HG02571 (cell line): ENCODE data around the gene CACNA2D2.
"Not testable (repeated sequence)": the region's sequence is repeated elsewhere in the genome, so short reads cannot be mapped to it uniquely, and the experiment has no call there.

Experiments used
- ATAC-seq: cut with Tn5 transposase; IDR thresholded peaks from one replicate; pipeline ENCODE4 v1.9.1; 2021; ENCODE audit warnings: mild to moderate bottlenecking, moderate library complexity; ENCODE audit not compliant: unreplicated experiment

Gene CACNA2D2

DNA sequence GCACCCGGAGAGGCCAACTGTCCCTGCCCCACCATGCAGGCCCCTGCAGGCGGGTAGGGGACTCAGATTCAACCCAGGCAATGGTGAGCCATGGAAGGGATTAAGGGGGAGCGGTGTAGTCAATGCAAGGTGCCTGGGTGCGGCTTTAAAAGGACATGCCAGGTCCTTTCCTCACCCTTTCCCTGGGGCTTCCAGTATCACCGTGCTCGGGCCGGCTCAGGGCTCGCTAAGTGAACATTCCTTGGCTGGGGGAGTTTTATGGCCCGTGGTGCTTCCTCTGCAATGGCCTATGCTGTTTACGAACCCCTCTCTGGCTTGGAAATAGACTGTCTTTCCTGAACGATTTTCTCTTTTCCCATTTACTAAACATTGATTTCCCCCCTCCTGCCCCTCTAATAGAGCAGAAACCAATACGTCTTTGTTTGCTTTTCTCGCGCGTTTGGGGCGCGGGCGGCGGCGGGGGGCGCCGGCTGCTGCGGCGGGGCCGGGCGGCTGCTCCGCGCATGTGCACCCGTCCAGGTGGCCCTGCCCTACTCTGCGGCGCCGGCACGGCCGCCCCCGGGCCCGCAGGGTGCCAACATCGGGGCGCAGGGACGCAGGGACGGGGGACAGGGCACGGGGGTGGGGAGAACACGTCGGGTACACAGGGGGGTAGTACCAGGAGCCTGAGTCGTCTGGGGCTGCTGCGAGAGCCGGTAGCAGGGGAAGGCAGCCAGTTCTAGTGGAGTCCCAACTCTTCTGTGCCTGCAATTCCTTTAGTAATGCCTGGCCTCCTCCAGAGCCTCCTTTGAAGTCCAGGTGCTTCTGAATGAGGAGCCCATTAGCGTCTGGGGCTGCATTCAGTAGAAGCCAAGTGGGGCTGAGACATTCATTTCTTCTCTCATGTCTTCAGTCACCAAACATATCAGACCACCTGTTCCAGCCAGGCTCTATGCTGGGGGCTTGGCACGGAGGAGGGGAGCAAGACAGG lies 26.9 kb upstream of the CACNA2D2 start:
- ATAC-seq, result no peak

DNA sequence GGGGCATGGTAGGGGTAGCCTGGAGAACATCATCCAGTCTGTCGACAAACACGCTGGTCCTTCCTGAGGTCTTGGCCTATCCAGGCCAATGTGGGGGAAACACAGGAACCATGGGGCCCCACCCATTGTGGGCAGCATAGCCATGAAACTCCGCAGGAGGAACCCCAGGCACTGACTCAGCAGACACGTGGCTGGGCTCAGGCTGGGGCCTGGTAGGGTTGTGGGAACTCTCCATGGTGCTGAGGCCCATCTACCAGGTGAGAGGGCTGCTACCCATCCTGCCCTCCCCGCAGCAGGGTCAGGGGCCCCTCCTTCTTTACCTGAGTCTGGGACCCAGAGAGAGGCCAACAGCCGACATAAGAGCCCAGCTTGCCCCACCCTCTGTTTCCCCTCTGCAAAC lies 22.6 kb upstream of the CACNA2D2 start:
- no peak for ATAC-seq

DNA sequence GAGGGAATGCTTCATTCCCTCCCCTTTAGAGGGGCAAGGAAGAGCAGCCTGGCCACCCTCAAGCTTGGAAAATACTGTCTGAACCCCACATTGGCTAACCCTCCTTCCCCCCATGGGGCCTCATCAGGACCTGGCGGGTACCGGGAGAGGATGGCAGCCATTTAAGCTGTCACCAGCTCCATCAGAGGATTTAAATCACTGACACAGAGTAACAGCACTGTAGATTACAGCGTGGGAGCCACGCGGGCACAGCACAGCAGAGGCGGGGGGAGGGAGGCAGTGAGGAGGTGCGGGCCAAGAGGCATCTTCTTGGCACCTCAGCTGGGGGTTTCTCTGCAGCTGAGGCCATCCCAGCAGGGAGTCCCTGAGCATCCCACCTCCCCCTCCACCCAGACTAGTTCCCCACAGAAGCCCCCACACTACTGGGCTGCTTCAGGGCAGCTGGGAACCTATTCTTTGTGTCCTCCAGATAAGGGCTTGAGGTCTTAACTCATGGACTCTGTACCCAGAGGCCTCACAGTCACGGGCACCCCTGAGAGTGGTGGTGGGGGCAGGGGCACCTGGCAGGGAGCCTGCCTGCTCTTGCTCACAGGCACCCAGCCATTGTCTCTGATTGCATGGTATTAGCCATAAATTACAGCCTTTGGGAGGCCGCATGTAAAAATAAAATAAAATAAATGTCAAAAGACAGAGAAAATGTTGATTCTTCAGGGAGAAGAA lies 21.9 kb upstream of the CACNA2D2 start:
- ATAC-seq, result no peak

DNA sequence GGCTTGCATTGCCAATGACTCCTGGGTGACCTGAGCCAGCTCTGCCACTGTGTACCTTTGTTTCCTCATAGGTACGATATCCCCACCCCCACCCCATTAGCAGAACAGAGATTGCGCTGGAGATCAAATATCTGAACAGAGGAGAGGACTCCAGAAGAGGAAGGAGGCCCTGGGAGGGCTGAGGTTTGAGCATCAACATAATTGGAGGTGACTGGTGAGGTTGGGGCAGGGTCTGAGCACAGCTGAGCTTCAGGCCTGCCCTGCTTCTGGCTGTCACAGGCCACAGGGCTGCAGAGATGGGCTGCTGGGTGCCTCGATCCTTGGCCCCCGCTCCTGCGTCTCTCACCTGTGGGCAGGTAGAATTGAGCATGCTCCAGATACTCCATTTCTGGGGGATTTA lies 21.3 kb upstream of the CACNA2D2 start:
- no peak for ATAC-seq

DNA sequence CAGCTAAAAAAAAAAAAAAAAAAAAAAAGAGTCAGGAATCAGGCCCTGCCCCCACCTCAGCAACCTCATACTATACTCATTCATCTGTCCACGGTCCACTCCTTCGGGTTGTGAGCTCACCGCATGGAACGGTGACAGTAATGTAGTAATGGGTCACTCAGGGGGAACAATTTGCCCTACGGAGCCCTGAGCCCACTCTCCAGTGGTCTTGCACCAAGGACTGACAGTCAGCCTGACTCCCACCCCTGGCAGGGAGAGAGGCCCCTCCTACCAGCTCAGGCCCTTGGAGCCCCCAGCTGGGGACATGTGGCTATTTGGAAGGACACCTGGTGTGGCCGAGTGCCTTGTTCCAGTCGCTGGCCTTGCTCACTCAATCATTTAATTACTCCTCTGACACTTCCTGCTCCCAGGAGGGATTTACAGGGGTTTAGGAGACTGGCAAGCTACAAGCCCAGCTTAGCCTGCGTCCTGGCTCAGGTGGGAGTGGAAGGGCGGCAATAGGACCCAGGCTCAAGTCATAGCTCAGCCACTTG lies 19.9 kb upstream of the CACNA2D2 start:
- no peak for ATAC-seq

DNA sequence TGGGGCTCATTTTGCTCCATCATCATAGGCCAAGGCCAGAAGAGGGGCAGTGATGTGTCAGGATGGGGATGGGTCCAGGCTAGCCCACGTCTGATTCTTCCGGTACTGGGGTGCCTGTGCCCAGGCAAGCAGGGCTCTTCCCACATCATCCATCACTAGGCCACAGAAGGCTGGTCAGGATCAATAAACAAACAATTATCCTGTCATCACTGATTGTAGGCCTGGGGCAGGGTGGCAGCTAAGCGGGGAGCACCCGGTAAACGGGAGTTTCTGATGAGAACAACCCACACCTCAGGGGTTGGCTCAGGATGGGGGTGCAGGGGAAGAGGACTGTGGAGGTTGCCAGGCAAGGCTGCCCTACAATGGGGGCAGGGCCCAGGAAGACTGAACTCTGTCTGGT lies 18.1 kb upstream of the CACNA2D2 start:
- ATAC-seq, result no peak

DNA sequence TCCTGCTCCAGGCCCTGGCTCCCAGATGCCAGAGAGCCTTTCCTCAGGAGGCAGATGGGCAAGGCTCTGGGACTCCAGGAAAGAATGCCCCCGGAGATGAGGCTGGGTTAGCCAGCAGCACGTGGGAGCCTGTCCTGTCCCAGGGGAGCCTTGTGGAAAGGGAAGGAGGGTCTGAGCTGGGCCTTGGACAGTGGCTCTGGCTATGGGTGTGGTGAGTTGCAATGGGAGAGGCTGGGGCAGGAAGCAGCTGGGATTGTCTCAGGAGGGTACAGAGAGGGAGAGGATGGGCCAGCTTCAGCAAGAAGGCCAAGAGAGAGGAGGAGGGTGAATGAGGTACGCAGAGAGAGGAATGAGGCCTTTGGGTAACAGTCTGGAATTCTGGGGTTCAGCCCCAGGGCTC lies 17.4 kb upstream of the CACNA2D2 start:
- no peak for ATAC-seq

DNA sequence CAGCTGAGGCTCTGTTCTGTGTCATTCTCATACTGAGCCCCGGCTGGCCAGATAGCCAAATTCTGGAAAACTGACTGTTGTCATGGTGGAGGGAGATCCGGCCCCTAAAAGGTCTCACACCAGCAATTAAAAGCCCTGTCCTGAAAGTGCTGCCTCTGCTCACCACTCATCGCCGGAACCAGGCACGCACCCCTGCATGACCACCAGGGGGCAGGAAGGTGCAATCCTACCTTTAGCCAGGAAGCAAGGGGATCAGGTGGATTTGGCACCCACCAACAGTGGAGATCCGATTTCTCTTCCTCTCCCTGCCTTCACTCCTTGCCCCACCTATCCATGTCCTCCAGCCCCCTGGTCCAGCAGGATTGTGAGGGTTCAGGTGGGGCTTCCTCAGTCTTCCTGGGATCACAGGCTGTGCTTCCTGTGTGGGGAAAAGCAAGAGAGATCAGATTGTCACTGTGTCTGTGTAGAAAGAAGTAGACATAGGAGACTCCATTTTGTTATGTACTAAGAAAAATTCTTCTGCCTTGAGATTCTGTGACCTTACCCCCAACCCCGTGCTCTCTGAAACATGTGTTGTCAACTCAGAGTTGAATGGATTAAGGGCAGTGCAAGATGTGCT lies 16.1 kb upstream of the CACNA2D2 start:
- ATAC-seq, result no peak

DNA sequence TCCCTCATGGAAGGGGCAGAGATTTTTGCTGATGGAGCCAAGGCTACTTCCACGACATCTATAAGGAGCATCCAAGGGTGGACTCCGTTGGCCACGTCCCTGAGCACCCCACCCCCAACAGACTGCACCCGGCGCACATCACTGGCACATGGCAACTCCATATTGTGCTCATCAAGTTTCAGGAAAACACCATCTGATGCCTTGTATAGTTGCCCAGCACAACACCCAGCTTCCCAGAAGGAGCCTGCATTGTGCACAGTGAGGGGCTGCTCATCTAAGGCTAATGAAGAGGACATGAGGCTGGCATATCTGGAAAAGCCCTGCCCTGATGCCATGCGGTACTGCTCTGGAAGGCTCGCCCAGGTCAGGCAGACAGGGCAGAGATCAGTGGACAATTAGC lies 15.0 kb upstream of the CACNA2D2 start:
- no peak for ATAC-seq

DNA sequence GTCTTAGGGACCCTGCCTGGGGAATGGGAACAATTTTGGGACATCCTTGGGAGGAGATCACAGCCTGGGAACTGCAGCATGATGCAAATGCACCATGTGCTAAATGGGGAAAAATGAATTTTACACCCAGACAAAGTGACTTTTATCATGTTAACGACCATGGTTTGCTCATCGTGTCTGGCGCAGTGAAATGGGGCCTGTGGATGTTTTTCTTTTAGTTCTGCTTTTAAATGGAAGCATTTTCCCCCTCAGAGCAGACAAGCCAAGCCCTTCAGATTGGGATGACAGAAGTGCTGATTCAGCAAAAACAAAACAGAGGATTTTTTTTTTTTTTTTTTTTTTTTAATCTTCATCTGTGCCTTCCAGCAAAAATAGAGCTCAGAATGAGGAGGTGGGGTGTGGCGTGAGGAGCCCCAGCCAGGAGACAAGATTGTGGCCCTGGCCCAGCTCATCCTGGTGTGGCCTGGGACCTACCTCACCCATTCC lies 14.3 kb upstream of the CACNA2D2 start:
- no peak for ATAC-seq

DNA sequence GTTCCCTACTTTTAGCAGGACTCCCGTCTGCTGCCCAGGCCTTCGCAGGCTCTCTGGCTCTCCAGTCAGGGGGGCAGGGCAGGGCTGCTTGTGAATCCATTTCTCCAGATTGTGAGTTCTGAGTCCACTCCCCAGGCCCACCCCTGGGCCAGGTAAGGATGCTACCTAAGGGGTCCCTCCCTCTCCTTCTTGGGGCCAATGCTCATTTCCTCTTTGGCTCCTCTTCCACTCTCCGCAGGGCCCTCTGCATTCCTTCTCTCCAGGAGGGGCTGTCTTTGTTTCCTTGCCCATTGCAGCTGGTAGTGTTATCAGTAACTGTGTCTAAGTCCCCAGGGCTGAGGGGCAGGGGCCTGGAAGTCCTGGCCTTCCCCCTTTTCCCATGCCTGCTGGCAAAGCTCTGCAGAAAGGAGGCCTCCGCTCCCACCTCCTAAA lies 13.0 kb upstream of the CACNA2D2 start:
- no peak for ATAC-seq

DNA sequence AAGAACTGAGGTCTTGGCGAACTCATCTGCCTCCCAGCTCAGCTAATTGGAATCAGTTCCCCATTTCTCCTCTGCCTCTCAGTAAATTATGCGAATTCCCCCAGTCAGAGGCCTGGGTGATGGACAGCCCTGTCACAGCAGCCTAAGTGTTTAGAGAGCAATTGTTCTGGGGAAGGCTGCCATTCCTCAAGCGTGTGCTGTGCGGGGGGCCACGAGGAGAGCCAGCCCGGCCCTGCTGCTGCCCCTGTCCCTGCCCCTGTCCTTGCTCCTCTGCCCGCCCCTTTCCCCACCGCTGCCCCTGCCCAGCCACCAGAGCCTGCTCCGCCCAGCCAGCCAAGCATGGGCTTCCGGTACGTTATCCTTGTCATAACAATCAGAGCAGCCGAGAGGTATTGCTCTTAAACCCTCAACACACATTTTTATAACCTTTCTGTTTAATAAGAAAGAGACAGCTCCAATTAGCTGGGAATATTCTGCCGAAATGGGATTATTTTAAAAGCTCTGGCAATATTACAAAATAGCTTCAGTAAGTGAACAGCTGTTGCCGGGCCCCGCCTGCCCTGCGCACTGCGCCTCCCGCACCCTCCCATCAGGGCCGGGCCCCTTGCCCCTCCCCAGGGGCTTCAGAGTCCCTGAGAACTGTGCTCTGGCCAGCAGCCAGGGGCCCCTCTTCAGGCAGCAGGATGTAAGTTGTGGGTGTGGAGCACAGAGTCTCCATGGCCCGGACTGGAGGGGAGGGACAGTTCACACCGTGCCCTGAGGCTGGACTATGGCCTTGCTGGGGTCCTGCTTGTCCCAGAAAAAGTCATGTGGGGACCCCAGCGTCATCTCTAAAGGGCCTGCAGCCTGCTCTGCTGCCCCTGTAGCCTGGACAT lies 12.4 kb upstream of the CACNA2D2 start:
- ATAC-seq, result no peak

DNA sequence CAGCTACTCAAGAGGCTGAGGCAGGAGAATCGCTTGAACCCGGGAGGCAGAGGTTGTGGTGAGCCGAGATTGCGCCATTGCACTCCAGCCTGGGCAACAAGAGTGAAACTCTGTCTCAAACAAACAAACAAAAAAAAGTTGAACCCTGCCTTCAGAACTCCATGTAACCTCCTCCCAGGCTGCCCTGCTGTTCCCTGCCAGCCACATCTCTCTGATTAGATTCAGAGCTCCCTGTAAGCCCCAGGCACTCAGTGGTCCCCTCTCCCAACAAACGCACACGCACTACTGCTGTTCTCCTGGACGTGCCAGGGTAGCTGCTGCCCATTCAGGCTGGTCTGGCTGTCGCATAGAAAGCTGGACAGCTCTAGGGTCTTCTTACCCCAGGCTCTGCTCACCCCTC lies 9.5 kb upstream of the CACNA2D2 start:
- not testable (repeated sequence) for ATAC-seq

DNA sequence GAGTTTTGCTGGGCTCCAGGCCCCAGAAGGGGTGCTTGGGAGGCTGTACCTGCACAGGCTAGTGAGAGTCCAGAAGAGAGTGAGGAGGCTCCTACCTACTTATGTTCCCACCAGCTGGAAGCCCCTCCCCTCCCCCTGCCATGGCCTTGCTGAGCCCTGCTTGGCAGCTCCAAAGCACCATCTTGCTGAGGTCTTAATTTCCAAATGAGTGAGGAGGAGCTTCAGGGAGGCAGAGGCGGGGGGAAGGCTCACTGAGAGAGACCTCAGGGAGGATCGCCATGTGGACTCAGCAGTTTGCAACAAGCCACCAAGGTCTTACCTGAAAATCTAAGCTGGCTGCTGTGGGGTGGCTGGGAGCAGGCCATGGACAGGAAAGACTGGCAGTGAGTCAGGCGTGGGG lies 8.7 kb upstream of the CACNA2D2 start:
- ATAC-seq, result no peak

DNA sequence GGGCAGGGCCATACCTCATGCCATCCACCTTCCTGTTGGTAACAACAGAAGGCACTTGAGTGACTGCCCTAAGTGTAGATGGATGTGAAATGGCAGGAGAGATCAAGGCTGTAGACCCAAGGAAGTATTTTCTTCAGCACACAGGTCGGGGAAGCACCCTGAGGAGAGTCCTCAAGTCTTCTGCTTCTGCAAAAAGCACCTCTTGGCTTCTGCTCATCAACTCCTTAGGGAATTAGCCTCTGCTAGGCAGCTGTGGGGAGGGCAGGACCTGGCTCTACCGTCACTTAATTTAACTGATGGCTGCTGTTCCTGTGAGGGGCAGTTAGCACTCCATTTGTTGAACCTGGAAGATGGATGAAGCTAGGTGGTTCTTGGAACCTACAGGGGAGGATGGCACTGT lies 6.9 kb upstream of the CACNA2D2 start:
- ATAC-seq, result no peak

DNA sequence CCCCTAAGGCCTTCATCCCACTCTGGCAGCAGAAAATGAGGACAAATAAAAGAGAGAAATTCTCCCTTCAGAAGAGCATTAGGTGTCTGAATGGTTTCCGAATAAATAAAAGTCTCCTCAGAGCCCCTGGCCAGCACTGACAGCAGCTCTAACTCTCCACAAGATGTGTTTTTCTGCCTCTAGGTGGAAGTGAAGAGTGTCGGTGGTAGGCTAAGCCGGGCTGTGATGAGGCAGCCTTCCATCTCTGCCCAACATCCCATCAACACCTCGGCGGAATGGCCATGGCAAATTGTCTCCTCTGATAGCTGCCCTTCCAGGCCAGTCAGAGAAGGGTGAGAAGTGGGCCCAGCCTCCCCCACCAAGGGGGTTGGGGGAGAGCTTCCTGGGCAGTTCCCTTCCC lies 6.3 kb upstream of the CACNA2D2 start:
- no peak for ATAC-seq

DNA sequence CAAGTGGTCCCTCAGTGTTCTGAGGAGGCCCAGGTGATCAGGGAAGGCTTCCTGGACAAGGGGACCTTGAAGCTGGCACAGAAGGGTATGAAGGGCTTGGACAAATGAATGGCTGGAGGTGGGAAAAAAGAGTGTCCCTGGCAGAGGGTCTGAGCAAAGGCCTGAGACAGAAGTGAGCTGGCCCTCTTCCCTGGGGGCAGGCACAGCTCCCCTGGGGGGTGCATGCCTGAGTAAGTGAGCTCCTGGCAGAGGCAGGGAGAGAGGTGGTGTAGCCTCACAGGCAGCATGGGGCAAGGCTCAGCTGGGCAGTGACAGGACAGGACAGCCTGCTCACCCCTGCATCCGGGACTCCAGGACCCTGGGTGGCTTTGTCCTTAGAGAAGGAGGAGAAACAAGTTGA lies 5.4 kb upstream of the CACNA2D2 start:
- no peak for ATAC-seq

DNA sequence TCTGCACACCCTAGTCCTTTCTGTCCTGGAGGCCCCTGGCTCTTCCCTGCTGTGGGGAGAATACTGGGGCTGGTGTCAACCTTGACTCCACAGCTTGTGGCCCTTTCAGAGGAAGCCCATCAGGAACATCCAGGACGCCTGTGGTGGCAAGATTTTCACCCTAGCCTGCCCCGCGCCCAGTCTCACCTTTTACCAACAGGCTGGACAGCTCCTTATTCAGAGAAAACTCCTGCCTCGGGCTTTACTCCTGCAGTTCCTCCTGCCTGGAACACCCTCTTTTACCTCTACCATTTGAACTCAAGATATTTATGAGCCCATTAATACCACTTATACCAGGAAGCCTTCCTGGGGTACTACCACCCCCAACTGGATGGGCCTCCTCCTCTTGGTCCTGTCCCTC lies 2.7 kb upstream of the CACNA2D2 start:
- no peak for ATAC-seq

DNA sequence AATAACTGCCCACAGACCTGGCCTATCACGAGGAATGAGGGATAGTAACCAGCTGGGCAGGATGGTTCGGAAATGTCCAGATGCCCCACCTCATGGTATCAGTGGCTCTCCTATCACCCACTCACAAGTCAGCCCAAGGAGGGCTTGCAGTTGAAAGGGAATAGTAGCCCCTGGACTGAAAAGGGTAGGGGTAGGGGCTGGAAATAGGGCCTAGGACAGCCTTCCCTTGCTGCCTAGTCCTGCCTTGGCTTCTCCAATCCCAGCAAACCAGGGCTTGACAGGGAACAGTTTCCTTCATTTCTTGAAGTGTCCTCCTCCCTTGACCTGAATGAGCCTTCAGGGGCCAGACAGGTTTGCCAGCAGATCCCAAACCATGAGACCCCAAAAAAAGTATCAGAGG lies 1.2 kb upstream of the CACNA2D2 start:
- ATAC-seq, result no peak
